MV-4-11 (cell line): ENCODE data around the gene CEP350.

Experiments
- DNase-seq: peaks from one replicate; lab custom pipeline; 2025; lab: John Stamatoyannopoulos, UW

CEP350 gene

DNA sequence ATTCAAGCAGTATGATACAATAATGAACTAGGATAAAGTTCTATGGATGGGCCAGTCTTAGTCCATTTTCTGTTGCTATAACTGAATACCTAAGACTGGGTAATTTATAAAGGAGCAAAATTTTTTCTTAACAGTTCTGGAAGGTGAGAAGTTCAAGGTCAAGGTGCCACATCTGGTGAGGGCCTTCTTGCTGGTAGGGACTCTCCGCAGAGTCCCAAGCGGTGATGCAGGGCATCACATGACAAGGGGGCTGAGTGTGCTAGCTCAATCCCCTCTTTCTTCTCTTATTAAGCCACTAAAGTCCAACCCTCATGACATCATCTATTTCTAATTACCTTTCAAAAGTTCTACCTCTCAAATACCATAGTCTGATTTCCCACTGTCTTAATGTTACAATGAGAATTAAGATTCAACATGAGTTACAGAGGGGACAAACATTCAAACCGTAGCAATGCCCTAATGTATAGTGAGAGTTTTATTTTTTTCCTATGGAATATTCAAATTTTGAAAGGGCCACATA, 107.9 kb downstream of the CEP350 start:
- no peak for DNase-seq

DNA sequence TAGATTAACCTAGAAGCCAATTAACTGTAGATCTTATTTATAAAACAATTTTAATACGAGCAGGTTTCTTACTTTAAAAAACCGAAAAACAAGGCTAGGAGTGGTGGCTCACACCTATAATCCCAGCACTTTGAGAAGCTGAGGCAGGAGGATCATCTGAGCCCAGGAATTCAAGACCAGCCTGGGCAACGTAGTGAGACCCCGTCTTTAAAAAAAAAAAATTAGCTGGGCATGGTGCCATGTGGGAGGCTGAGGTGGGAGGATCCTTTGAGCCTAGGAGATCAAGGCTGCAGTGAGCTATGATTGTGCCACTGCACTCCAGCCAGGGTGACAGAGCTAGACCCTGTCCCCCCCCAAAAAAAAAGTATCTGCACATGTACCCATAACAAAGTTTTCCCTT, 110.8 kb downstream of the CEP350 start:
- no peak for DNase-seq

DNA sequence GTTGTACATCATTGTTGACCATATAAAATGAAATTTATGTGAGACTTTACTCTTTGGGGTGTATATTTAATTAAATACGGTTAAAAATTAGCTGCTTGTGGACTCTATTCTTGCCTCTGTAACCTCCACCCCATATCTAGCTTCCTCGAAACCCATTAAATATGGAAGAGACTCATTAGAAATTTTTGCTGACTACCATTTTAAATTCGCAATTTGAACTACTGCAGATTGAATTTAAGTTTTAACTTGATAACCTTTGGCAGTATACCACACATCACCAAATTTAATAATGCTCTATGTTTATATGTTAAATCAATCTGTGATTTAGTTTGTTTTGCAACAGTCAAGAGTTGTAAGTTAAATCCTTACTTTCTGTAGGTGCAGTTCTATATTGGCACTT, 111.5 kb downstream of the CEP350 start:
- no peak for DNase-seq

DNA sequence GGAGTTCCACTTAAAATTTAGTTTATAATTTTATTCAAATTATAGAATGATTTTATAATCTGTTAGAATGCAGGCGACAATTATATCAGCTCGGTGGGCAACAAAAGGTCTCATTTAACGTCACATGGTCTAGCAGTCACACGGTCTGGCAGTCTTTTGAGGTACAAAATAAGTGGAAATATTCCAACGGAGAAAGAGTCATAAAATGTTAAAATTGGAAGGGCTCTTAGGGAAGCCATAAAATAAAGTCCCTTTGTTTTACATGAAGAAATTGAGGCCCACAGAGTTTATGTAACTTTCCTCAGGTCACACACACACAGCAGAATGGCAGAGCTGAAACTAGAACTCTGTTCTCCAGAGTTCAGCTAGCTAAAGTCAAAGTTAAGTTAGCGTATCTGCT, 115.7 kb downstream of the CEP350 start:
- no peak for DNase-seq

DNA sequence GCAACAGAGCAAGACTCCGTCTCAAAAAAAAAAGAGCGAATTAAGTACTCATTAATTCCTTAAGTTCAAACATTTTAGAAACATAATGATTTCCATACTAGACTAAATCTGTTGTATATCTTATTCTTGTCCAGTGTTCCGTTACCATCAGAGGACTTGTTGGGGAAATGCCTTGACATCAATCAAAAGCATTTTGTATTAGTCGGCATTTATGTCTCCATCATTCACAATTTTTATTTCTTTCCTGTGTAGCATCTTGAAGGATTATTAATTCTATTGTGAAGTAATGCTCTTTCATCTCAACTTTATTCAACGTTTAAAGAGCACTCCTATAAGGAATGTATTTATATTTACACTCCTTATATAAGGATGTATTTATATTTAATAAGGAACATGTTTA, 117.1 kb downstream of the CEP350 start:
- no peak for DNase-seq

DNA sequence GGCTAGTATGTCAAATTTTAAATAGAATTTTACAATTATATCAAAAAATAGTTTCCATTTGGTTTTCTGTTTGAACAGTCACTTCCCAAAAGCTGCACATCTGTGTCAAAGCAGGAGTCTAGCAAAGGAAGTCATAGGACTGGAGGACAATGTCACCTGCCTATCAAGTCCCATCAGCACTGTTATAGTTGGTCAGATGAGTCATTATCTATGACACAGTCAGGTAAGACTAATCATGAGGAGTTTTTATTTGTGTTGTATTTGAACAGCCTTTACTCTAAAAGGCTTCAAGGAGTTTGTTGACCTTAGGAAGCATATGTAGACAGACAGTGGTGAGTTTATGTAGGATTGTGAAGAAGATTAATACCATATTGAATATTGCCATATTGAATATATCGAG, 125.8 kb downstream of the CEP350 start:
- DNase-seq = no peak

DNA sequence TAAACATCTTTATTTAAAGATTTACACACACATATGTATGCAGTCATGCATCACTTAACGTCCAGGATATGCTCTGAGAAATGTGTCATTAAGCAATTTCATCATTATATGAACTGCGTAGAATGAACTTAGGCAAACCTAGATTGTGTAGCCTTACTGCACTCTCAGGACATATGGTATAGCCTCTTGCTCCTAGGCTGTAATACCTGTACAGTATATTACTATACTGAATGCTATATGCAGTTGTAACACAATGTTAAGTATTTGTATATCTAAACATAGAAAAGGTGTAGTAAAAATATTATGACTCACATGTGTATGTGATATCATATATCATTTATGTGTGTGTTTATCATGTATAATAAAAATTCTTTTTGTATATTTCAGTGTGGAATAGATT, 126.9 kb downstream of the CEP350 start:
- DNase-seq = no peak

DNA sequence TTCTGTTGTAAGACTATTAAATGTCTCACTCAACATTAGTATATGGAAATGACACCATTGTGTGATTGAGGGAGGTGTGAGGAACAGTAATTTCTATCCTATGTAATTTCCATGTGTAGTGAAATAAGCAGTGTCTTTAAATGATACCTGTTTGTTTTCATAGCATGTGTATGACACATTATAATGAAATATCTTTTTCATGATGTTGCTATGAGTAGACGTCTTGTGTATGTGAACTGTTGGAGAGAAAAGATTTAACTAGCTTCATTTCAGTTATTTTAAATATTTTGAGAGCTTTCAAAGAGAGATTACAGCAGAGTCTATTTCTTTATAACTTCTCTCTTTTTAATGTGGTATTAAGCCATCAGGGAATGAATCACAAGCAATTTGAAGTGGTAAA, 128.6 kb downstream of the CEP350 start:
- no peak for DNase-seq

DNA sequence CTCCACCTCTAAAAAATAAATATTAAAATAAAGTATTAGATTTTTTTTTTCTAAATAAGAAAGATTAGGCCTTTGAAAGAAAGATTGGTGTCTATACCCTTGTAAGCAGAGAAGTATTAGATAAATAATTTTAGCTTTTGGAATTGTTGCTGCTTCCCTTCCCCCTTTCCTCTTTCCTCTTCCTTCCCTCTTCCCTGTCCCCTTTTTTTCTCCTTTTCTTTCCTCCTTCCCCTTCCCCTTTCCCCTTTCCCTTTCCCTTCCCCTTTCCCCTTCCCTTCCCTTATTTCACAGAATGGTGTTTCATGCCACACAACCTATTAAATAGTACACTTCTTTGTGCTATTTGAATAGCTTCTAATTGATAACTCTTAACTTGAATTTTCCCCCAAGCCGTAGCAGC, 130.3 kb downstream of the CEP350 start:
- no peak for DNase-seq

DNA sequence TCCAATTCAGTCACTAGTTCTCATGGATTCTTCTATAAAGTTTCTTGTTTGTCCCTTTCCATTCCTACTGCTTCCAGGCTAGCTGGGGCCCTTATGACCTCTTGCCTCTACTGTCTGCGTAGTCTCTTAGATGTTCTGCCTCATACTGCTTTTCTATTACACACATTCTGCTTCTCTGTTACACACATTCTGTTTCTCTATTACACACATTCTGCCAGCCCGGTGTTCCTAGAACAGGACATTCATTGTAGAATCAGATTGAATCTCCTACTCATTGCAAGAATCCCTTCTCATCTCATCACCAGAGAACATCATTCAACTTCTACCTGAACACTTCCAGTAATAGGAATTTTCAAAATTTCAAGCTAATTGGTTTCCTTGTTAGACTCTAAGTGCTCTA, 130.7 kb downstream of the CEP350 start:
- no peak for DNase-seq

DNA sequence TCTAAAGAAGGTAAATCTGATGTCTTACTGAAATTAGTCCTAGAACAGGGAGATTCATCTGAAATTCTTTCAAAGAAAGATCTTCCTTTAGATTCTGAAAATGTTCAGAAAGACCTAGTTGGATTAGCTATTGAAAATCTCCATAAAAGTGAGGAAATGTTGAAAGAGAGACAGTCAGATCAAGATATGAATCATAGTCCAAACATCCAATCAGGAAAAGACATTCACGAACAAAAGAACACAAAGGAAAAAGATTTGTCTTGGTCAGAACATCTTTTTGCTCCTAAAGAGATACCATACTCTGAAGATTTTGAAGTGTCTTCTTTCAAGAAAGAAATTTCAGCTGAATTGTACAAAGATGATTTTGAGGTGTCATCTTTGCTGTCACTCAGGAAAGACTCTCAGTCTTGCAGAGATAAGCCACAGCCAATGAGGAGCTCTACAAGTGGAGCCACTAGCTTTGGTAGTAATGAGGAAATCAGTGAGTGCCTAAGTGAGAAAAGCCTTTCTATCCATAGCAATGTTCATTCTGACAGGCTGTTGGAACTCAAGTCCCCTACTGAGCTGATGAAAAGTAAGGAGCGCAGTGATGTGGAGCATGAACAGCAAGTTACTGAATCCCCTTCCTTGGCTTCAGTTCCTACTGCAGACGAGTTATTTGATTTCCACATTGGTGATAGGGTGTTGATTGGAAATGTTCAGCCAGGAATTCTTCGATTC, 138.5 kb downstream of the CEP350 start:
- no peak for DNase-seq

DNA sequence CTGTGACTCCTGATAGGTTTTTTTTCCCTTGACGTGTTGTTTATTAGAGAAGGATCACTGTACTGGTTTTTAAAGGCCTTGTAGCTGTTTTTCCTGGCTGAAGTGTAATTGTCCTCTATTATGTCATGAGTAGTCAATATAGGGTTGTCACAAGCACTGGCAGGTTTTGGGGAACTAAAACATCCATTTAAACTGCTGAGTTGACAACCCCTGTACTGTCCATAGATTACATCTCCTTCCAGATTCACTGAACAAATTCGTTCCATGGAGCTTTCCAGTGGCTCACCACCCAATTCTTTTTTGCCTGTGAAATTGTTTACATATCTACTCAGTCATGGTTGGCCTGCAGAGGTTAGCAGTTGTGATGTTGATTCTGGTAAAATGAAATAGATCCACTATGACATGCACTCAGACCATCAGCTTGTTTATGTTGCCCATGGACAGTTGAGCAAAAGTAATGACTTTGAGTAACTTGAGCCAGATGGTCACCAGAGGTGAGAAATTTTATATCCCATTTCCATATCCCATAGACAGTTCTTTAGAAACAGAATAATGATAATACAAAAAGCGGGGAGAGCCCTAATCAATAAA, 140.2 kb downstream of the CEP350 start:
- DNase-seq = no peak

DNA sequence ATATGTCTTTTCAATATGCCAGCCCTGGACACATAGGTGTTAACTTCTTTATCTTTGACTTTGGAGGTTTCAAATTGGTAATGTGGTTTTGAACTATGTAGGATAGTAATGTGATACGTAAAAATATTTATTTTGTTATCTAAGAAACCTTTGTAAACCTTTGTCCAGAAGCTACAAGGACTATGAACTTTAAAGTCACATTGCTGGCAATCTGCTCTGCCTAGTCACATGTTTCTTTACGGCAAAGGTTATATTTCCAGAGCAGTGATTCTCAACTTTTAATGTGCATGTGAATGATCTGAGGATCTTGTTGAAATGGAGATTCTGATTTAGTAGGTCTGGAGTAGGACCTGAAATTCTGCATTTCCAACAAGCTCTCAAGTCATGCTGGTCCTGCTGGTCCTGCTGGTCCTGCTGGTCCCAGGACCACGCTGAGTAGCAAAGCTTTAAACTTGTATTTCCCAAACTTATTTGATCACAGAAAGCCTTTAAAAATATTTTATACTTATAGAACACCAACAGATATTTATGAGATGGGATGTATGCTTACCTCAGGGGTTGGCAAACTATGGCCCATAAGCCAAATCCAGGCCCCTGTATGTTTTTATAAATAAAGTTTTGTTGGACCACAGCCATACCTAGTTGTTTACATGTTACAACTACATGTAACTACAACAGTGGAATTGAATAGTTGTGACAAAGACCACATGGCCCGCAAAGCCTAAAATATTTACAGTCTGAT, 142.1 kb downstream of the CEP350 start:
- DNase-seq = no peak

DNA sequence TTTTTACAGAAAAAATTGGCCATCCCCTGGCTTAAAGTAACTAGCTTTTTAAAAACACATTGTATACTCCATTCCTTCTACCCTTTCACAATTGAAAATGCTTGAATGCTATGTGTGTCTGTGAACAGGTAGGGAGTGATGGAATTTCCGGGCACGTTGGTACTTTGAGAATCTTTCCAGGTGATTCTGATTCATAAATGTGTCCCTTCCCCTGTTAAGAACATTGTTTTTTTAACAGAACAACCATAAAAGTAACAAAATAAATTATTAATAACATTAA, 142.7 kb downstream of the CEP350 start:
- DNase-seq = no peak

DNA sequence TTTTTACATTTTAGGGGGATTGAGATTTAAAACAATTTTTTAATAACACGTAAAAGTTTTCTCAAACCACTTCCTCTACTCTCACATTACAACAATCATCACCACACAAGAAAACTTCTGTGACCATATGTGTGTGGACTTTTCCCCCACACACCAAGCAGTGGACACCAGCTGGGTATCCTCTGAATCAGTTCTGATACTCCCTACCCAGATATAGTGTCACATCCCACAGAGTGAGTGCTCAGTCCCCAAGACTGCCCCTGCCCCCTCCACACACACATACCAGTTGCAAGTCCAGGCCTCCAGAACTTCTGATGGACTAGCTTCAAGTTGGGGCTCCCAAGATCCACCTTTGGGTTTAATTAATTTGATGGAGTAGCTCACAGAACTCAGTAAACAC, 146.8 kb downstream of the CEP350 start:
- no peak for DNase-seq

DNA sequence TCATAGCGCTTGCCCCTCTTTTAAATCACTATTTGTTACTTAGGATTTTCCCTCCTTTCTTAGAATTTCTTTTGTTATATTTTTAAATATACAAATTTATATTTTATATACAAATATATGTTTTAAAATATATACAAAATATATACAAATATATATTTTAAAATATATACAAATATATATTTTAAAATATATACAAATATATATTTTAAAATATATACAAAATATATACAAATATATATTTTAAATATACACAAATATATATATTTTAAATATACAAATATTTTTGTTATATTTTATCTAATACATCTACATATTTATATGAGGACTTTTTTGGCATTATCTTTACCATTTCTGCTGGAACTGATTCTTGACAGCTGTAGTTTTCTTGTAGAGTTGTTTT, 149.2 kb downstream of the CEP350 start:
- DNase-seq = no peak

DNA sequence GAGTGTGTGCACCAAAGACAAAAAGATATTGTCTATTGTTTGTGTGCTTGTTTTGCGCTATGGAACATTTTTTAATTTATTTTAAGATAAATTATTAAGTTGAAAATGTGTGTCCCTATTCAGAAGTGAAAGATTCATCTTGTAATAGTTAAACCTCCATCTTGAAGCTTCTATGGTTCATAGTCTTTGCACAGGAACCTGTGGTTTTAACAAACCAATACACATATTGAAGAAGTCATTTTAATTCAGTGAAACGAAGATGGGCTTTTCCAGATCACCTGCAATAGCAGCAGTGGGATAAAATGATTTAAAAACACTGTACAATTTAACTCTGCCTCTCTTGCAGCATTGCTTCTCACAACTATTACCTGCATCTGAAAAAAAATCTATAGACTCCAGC, 157.5 kb downstream of the CEP350 start:
- DNase-seq = no peak

DNA sequence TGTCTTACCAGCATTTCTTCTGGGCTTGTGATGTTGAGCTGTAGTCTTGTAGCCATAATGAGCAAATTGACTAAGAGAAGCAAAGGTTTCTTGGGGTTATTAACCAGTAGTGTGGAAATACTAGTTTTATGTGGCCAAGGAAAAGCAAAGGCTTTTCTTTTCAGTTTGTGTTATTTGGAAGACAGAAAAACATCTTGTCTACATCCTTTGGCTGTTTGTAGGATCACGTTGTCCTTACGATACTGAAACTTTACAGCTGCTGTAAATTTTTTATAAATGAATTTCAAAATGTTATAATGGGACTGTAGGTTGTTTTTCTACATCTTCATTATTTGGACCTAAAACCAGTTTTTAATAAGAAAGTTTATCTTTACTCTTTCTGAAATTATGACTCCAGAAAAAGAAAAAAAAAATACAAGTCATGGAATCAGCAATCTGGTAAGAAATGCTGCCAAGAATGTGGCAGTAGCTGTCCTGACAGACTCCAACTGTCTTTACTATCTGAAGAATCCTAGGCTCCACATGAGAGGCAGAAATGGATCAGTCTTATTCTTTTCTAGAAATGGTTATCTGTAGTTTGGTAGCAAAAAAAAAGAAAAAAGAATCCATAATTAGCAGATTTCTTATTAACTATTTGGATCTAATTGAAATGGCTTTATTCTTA, 158.5 kb downstream of the CEP350 start:
- no peak for DNase-seq

DNA sequence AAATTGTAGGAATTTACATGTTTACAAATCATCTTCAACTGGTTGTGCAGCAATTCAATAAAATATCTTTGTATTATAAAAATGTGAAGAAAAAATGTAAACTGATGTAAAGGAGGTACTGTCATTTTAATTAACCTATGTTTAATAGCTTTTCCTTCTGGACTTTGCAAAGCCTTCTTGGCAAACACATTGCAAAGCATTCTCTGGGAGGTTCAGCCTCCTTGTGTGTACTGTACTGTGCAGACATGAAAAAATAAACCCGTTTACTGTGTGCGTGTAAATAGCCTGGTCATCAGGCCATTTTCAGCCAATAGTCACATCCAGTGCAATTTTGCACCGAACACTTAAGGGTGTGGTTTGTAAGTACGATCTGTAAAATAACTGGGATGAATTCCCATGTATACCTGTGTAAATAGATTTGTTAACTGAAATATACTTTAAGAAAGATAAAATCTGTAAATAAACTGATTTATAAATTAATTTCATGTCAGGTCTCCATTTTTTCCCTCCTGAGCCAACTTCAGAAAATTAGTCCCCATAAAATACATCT, 159.9 kb downstream of the CEP350 start:
- no peak for DNase-seq

DNA sequence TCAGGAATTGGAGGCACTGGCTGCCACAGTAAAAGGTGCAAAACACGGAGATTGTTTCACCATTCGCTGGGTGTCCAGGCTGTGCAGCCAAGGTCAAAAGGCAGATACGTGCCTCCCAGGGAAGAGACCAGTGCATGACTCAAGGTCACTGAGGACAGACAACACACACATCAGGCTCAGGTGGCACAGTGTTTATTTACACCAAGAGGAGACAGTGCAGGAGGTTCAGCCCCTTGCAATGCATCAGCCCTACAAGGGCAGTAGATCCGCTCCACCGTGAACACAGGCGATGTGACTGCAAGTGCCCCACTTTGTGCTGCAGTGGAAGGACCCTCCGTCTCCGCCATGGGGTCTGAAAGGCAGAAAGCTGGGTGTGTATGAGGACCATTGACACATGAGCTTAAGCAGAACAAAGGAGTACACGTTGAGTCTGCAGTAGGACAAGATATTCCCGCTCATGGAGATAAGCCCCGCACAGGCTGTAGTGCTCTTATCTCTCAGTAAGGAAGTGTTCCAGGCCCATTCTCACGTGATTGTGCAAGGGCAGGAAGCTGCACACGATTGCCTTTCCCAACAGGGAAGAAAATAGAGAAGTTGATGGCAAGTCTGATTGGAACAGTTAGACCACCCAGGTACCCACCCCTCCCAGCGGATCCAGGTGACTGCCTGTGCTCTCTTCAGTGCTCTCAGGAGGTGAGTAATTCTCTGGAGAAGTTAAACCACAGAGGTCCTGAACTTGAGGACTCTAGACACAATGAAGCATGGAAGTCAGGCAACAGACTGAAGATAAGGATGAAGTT, 162.6 kb downstream of the CEP350 start:
- DNase-seq = peak; percentile 64

DNA sequence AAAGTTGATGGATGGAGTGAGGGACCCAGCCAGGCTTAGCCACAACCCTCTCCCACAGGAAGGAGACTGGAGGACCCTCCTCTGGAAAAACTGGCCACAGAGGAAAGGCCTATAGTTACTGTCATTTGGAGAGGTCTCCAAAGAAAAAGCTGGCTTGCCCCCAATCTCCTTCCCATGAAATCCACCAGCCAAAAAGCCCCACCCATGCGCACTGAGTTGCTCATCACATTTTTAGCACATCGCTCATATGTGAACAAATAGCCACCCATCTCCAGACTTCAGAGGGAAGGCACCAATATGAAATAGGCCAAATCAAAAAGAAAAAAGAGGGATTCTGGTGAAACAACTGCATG, 163.1 kb downstream of the CEP350 start:
- no peak for DNase-seq

DNA sequence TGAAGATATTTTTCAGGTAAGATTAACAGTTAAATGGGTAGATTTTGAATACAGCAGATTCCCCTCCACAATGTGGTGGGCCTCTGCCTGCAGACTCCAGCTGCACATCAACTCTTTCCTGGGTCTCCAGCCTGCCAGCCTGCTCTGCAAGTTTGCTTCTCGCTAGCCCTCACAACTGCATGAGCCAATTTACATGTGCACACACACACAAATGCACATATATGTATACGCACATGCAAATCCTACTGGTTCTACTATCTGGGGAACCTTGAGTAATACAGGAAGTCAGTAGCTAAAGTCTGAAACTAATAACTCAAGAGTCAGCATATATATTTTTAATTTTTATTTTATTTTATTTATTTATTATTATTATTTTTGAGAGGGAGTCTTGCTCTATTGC, 165.2 kb downstream of the CEP350 start:
- no peak for DNase-seq
